Activated T-cell treated with anti-CD3 and anti-CD28 coated beads, Interleukin-2, amount 50 U/mL, for 48 hours (primary cell): Measurements from ENCODE around the gene AICDA.
"Not testable (repeated sequence)": the region's sequence is repeated elsewhere in the genome, so short reads cannot be mapped to it uniquely, and the experiment has no call there.

Experiments
- DNase-seq, 2 experiments: peaks; one replicate each; pipeline ENCODE4 v3.0.0-alpha.2; 2020

The AICDA gene

GRCh38 chr12:8612629-8613028, at the start of gene AICDA:
Gene AICDA, minus strand, starts transcription at chr12:8612859. Its CDS starts 92 bp downstream, at chr12:8612767.
- no peak for DNase-seq

- DNase-seq = no peak
Measured at GRCh38 chr12:8661751-8662150, 49.1 kb upstream of the AICDA start.

- no peak for DNase-seq
Measured at GRCh38 chr12:8661016-8661415, 48.4 kb upstream of the AICDA start.

- DNase-seq = no peak
Measured at GRCh38 chr12:8658346-8658745, 45.7 kb upstream of the AICDA start.

- DNase-seq = no peak
Measured at GRCh38 chr12:8655421-8655820, 42.8 kb upstream of the AICDA start.

GRCh38 chr12:8648576-8649205, 36.0 kb upstream of the AICDA start:
- peak; percentile 85 to 87 for DNase-seq

- DNase-seq = no peak
Measured at GRCh38 chr12:8647968-8648367, 35.3 kb upstream of the AICDA start.

GRCh38 chr12:8644345-8645248, 31.9 kb upstream of the AICDA start:
- peak; percentile 65 to 73 for DNase-seq

- DNase-seq = no peak
Measured at GRCh38 chr12:8642775-8643174, 30.1 kb upstream of the AICDA start.

GRCh38 chr12:8639936-8640335, 27.3 kb upstream of the AICDA start:
- no peak for DNase-seq

- DNase-seq = no peak
Measured at GRCh38 chr12:8638951-8639350, 26.3 kb upstream of the AICDA start.

- no peak for DNase-seq
Measured at GRCh38 chr12:8637666-8638065, 25.0 kb upstream of the AICDA start.

GRCh38 chr12:8637244-8637643, 24.6 kb upstream of the AICDA start:
- no peak for DNase-seq

- no peak for DNase-seq
Measured at GRCh38 chr12:8636581-8636980, 23.9 kb upstream of the AICDA start.

GRCh38 chr12:8636007-8636346, 23.3 kb upstream of the AICDA start:
- not testable (repeated sequence) for DNase-seq

- DNase-seq = not testable (repeated sequence)
Measured at GRCh38 chr12:8635342-8636006, 22.8 kb upstream of the AICDA start.

- DNase-seq = no peak
Measured at GRCh38 chr12:8630131-8630530, 17.5 kb upstream of the AICDA start.

GRCh38 chr12:8629486-8630033, 16.9 kb upstream of the AICDA start:
- DNase-seq = no peak

GRCh38 chr12:8628731-8629130, 16.1 kb upstream of the AICDA start:
- DNase-seq = no peak

GRCh38 chr12:8624750-8625149, 12.1 kb upstream of the AICDA start:
- DNase-seq = not testable (repeated sequence)

GRCh38 chr12:8622646-8623045, 10.0 kb upstream of the AICDA start:
- no peak for DNase-seq

- no peak for DNase-seq
Measured at GRCh38 chr12:8615206-8615605, 2.5 kb upstream of the AICDA start.

- DNase-seq = not testable (repeated sequence)
Measured at GRCh38 chr12:8613881-8614280, 1.2 kb upstream of the AICDA start.
